ENCODE data around the gene MTNR1B. TPM values are rescaled to one million over a fixed set of nuclear protein-coding genes. Genes with fewer than 3 reads are reported as not detected.

Gene MTNR1B
- total RNA-seq, 2 experiments from 2014 or later, result not detected

GRCh38 chr11:92965196-92965595 is 4.3 kb upstream of the MTNR1B start:
- no peaks in the 10 kb centered on the region for H3K36me3 Mint-ChIP-seq
- H3K4me3 Mint-ChIP-seq, result no peak overlapping the region
- H3K4me1 Mint-ChIP-seq, result no peaks in the 10 kb centered on the region
- H3K9me3 Mint-ChIP-seq, result no peaks in the 10 kb centered on the region
- no peak overlapping the region for H3K27ac Mint-ChIP-seq
- no peak for DNase-seq
- peaks cover 5% of the 10 kb centered on the region for H3K27me3 Mint-ChIP-seq

- Mint-ChIP-seq H3K4me1 (no peaks in the 10 kb centered on the region), H3K27me3 (peaks cover 8% of the 10 kb centered on the region), H3K27ac (no peak overlapping the region), H3K36me3 (no peaks in the 10 kb centered on the region), H3K9me3 (no peaks in the 10 kb centered on the region), H3K4me3 (no peak overlapping the region)
- no peak for DNase-seq
Observed at GRCh38 chr11:92967178-92967577, 2.3 kb upstream of the MTNR1B start.

GRCh38 chr11:92967867-92968266 is 1.6 kb upstream of the MTNR1B start:
- no peak for DNase-seq
- no peaks in the 10 kb centered on the region for H3K36me3 Mint-ChIP-seq
- H3K9me3 Mint-ChIP-seq, result no peaks in the 10 kb centered on the region
- H3K27me3 Mint-ChIP-seq, result peaks cover 8% of the 10 kb centered on the region
- H3K27ac Mint-ChIP-seq, result no peak overlapping the region
- no peak overlapping the region for H3K4me3 Mint-ChIP-seq
- no peaks in the 10 kb centered on the region for H3K4me1 Mint-ChIP-seq

- Mint-ChIP-seq H3K36me3 (no peaks in the 10 kb centered on the region), H3K9me3 (no peaks in the 10 kb centered on the region), H3K4me1 (no peaks in the 10 kb centered on the region), H3K4me3 (no peak overlapping the region), H3K27me3 (peaks cover 8% of the 10 kb centered on the region), H3K27ac (no peak overlapping the region)
- DNase-seq, result no peak
Observed at GRCh38 chr11:92969293-92969633, 188 bp upstream of the MTNR1B start.

- Mint-ChIP-seq H3K27me3 (peaks cover 9% of the 10 kb centered on the region), H3K4me3 (no peak overlapping the region), H3K9me3 (no peaks in the 10 kb centered on the region), H3K27ac (no peak overlapping the region), H3K36me3 (no peaks in the 10 kb centered on the region), H3K4me1 (no peaks in the 10 kb centered on the region)
- no peak for DNase-seq
Observed at GRCh38 chr11:92972248-92972647, 2.8 kb downstream of the MTNR1B start.

GRCh38 chr11:92975285-92975684 is 5.8 kb downstream of the MTNR1B start:
- H3K9me3 Mint-ChIP-seq, result no peaks in the 10 kb centered on the region
- peaks cover 15% of the 10 kb centered on the region for H3K27me3 Mint-ChIP-seq
- H3K27ac Mint-ChIP-seq, result no peak overlapping the region
- H3K36me3 Mint-ChIP-seq, result no peaks in the 10 kb centered on the region
- H3K4me1 Mint-ChIP-seq, result no peaks in the 10 kb centered on the region
- no peak overlapping the region for H3K4me3 Mint-ChIP-seq
- no peak for DNase-seq

GRCh38 chr11:92976681-92977080 is 7.2 kb downstream of the MTNR1B start:
- no peak for DNase-seq
- Mint-ChIP-seq H3K4me3 (no peak overlapping the region), H3K27me3 (peaks cover 13% of the 10 kb centered on the region), H3K27ac (no peak overlapping the region), H3K9me3 (no peaks in the 10 kb centered on the region), H3K4me1 (no peaks in the 10 kb centered on the region), H3K36me3 (no peaks in the 10 kb centered on the region)

GRCh38 chr11:92977401-92977800 is 8.0 kb downstream of the MTNR1B start:
- Mint-ChIP-seq H3K9me3 (no peaks in the 10 kb centered on the region), H3K36me3 (no peaks in the 10 kb centered on the region), H3K27me3 (peaks cover 13% of the 10 kb centered on the region), H3K27ac (no peak overlapping the region), H3K4me1 (no peaks in the 10 kb centered on the region), H3K4me3 (no peak overlapping the region)
- DNase-seq, result no peak

- Mint-ChIP-seq H3K4me1 (no peaks in the 10 kb centered on the region), H3K36me3 (no peaks in the 10 kb centered on the region), H3K27me3 (peaks cover 16% of the 10 kb centered on the region), H3K4me3 (no peak overlapping the region), H3K9me3 (no peaks in the 10 kb centered on the region), H3K27ac (no peak overlapping the region)
- DNase-seq, result no peak
Observed at GRCh38 chr11:92978271-92979111, 9.0 kb downstream of the MTNR1B start.

GRCh38 chr11:92979176-92979575 is 9.7 kb downstream of the MTNR1B start:
- Mint-ChIP-seq H3K27me3 (peaks cover 16% of the 10 kb centered on the region), H3K4me3 (no peak overlapping the region), H3K36me3 (no peaks in the 10 kb centered on the region), H3K9me3 (no peaks in the 10 kb centered on the region), H3K27ac (no peak overlapping the region), H3K4me1 (no peaks in the 10 kb centered on the region)
- DNase-seq, result no peak

- no peaks in the 10 kb centered on the region for H3K4me1 Mint-ChIP-seq
- H3K36me3 Mint-ChIP-seq, result no peaks in the 10 kb centered on the region
- DNase-seq, result no peak
- H3K9me3 Mint-ChIP-seq, result no peaks in the 10 kb centered on the region
- H3K4me3 Mint-ChIP-seq, result no peak overlapping the region
- peaks cover 16% of the 10 kb centered on the region for H3K27me3 Mint-ChIP-seq
- H3K27ac Mint-ChIP-seq, result no peak overlapping the region
Observed at GRCh38 chr11:92980312-92980711, 10.9 kb downstream of the MTNR1B start.

GRCh38 chr11:92981508-92982043 is 12.1 kb downstream of the MTNR1B start:
- Mint-ChIP-seq H3K27ac (no peak overlapping the region), H3K4me1 (no peaks in the 10 kb centered on the region), H3K9me3 (no peaks in the 10 kb centered on the region), H3K36me3 (no peaks in the 10 kb centered on the region), H3K27me3 (peaks cover 16% of the 10 kb centered on the region), H3K4me3 (no peak overlapping the region)
- no peak for DNase-seq

GRCh38 chr11:92986585-92986984 is 17.1 kb downstream of the MTNR1B start:
- Mint-ChIP-seq H3K4me1 (no peaks in the 10 kb centered on the region), H3K27me3 (peaks cover 3% of the 10 kb centered on the region), H3K27ac (no peak overlapping the region), H3K36me3 (no peaks in the 10 kb centered on the region), H3K4me3 (no peak overlapping the region), H3K9me3 (peaks cover 6% of the 10 kb centered on the region)
- no peak for DNase-seq

GRCh38 chr11:92993004-92993403 is 23.6 kb downstream of the MTNR1B start:
- Mint-ChIP-seq H3K27ac (no peak overlapping the region), H3K36me3 (no peaks in the 10 kb centered on the region), H3K27me3 (no peaks in the 10 kb centered on the region), H3K4me1 (no peaks in the 10 kb centered on the region), H3K9me3 (peaks cover 6% of the 10 kb centered on the region), H3K4me3 (no peak overlapping the region)
- DNase-seq, result no peak

GRCh38 chr11:93000511-93001476 is 31.3 kb downstream of the MTNR1B start:
- Mint-ChIP-seq H3K9me3 (peaks cover 5% of the 10 kb centered on the region), H3K27me3 (peaks cover 11% of the 10 kb centered on the region), H3K4me1 (no peaks in the 10 kb centered on the region), H3K4me3 (no peak overlapping the region), H3K36me3 (no peaks in the 10 kb centered on the region), H3K27ac (no peak overlapping the region)
- DNase-seq, result no peak

All from activated naive CD8-positive, alpha-beta T cell treated with anti-CD3 and anti-CD28 coated beads for 36 hours (primary cell).